Fibroblast of lung (primary cell): ENCODE data around the gene ADCY5. TPM values are rescaled to one million over a fixed set of nuclear protein-coding genes. Genes with fewer than 3 reads are reported as not detected.

Experiments
- DNase-seq, 2 donors: peaks; one replicate each; pipeline versions ENCODE4 v3.0.0 to v3.0.0-alpha.2; 2010; ENCODE audit warnings: low read depth in 2 of 2
- H2AFZ ChIP-seq: 2 replicates; pipeline ENCODE4 v1.5.1; 2012; ENCODE audit warnings: low read length, control low read depth, inconsistent platforms
- H3K27ac ChIP-seq: 2 replicates; pipeline ENCODE4 v1.5.1; 2011; ENCODE audit warnings: low read length, control low read depth; ENCODE audit not compliant: insufficient read depth
- H3K27me3 ChIP-seq: 2 replicates; pipeline ENCODE4 v1.5.1; 2011; ENCODE audit warnings: mild to moderate bottlenecking, low read length; ENCODE audit not compliant: control insufficient read depth, insufficient read depth
- H3K36me3 ChIP-seq: 2 replicates; pipeline ENCODE4 v1.5.1; 2011; ENCODE audit warnings: low read length; ENCODE audit not compliant: control insufficient read depth, insufficient read depth
- H3K4me1 ChIP-seq: 2 replicates; pipeline ENCODE4 v1.5.1; 2011; ENCODE audit warnings: low read length; ENCODE audit not compliant: control insufficient read depth, insufficient read depth; ENCODE audit errors: extremely low read depth
- H3K4me2 ChIP-seq: 2 replicates; pipeline ENCODE4 v1.5.1; 2011; ENCODE audit warnings: low read length, control low read depth; ENCODE audit not compliant: insufficient read depth; ENCODE audit errors: extremely low read depth
- H3K4me3 ChIP-seq, 4 experiments: fragments of 200-600 bp in 1 of 4; sonication (generic) in 1 of 4; replicated peaks in 1 of 4; 2 replicates each; pipeline ENCODE4 v1.5.1; 2011 to 2016; ENCODE audit warnings: low read length in 4 of 4, low read depth in 3 of 4, mild to moderate bottlenecking in 3 of 4, control low read depth in 2 of 4, inconsistent platforms in 1 of 4, mixed read lengths in 1 of 4; ENCODE audit not compliant: insufficient read depth in 1 of 4; ENCODE audit errors: control extremely low read depth in 1 of 4
- H3K79me2 ChIP-seq: 2 replicates; pipeline ENCODE4 v1.5.1; 2012; ENCODE audit warnings: mild to moderate bottlenecking, low read length, inconsistent platforms; ENCODE audit not compliant: control insufficient read depth, insufficient read depth
- H3K9ac ChIP-seq: 2 replicates; pipeline ENCODE4 v1.5.1; 2011; ENCODE audit warnings: mild to moderate bottlenecking, low read length, control low read depth; ENCODE audit not compliant: insufficient read depth
- H3K9me3 ChIP-seq: 2 replicates; pipeline ENCODE4 v1.5.1; 2012; ENCODE audit warnings: low read depth, low read length; ENCODE audit not compliant: control insufficient read depth, insufficient read depth
- H4K20me1 ChIP-seq: 2 replicates; pipeline ENCODE4 v1.5.1; 2011; ENCODE audit warnings: low read length; ENCODE audit not compliant: control insufficient read depth, insufficient read depth; ENCODE audit errors: extremely low read depth
- EZH2 ChIP-seq: IDR thresholded peaks from 2 replicates; pipeline ENCODE4 v1.5.1; 2012; ENCODE audit warnings: low read length, control low read depth, mild to moderate bottlenecking; ENCODE audit errors: missing control alignments
- polyA plus RNA-seq, 2 donors: library from polyadenylated mRNA; depleted of rRNA in 1 of 2; stranded (reverse) in 1 of 2; unstranded in 1 of 2; fragments of >200 nt; gene quantifications; 2 replicates each; pipeline ENCODE4 v1.2.1, GENCODE V29; 2011 to 2012; ENCODE audit warnings: missing spikeins in 1 of 2
- total RNA-seq: library from RNA; depleted of rRNA; stranded (reverse); fragments of >200 nt; gene quantifications from 2 replicates; pipeline ENCODE4 v1.2.1, GENCODE V29; 2014
- TF ChIP-seq, protein P1 (sequence below), 2 donors: IDR thresholded peaks in 1 of 2; conservative IDR thresholded peaks in 1 of 2; 1 replicate in 1 of 2; 2 replicates in 1 of 2; pipeline ENCODE4 v1.5.1; 2011 to 2012; ENCODE audit warnings: low read length in 2 of 2, control low read depth in 1 of 2, inconsistent platforms in 1 of 2, low read depth in 1 of 2, mild to moderate bottlenecking in 1 of 2

The ADCY5 gene
- total and polyA plus RNA-seq, 2 donors (not counting 1 experiment from before 2014, with no cell fraction given), result 0.11 to 0.50 TPM

- no peak for TF ChIP-seq EZH2
- TF ChIP-seq, protein P1, sequence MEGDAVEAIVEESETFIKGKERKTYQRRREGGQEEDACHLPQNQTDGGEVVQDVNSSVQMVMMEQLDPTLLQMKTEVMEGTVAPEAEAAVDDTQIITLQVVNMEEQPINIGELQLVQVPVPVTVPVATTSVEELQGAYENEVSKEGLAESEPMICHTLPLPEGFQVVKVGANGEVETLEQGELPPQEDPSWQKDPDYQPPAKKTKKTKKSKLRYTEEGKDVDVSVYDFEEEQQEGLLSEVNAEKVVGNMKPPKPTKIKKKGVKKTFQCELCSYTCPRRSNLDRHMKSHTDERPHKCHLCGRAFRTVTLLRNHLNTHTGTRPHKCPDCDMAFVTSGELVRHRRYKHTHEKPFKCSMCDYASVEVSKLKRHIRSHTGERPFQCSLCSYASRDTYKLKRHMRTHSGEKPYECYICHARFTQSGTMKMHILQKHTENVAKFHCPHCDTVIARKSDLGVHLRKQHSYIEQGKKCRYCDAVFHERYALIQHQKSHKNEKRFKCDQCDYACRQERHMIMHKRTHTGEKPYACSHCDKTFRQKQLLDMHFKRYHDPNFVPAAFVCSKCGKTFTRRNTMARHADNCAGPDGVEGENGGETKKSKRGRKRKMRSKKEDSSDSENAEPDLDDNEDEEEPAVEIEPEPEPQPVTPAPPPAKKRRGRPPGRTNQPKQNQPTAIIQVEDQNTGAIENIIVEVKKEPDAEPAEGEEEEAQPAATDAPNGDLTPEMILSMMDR (conservative IDR thresholded peaks at IDR 0.05 in 1 of 2, IDR thresholded peaks at IDR 0.05 in 1 of 2; ENCODE audit: low read depth in 1 of 2, low read length in 2 of 2), result no peak
- Histone ChIP-seq H3K9ac (no peak overlapping the region), H3K27me3 (peaks cover 54% of the 10 kb centered on the region), H4K20me1 (no peaks in the 10 kb centered on the region), H3K36me3 (no peaks in the 10 kb centered on the region), H3K4me2 (no peak overlapping the region), H2AFZ (no peak overlapping the region), H3K9me3 (no peaks in the 10 kb centered on the region), H3K4me3 (no peak overlapping the region), H3K4me1 (no peaks in the 10 kb centered on the region), H3K79me2 (no peaks in the 10 kb centered on the region), H3K27ac (no peak overlapping the region)
- no peak for DNase-seq
These were observed 2.7 kb downstream of the ADCY5 start for GRCh38 chr3:123446210-123446609.

GRCh38 chr3:123445702-123446101, 3.2 kb downstream of the ADCY5 start:
- Histone ChIP-seq H3K9me3 (no peaks in the 10 kb centered on the region), H2AFZ (no peak overlapping the region), H4K20me1 (no peaks in the 10 kb centered on the region), H3K4me1 (no peaks in the 10 kb centered on the region), H3K79me2 (no peaks in the 10 kb centered on the region), H3K27me3 (peaks cover 51% of the 10 kb centered on the region), H3K27ac (no peak overlapping the region), H3K9ac (no peak overlapping the region), H3K4me2 (no peak overlapping the region), H3K36me3 (no peaks in the 10 kb centered on the region), H3K4me3 (no peak overlapping the region)
- TF ChIP-seq, protein P1 (conservative IDR thresholded peaks at IDR 0.05 in 1 of 2, IDR thresholded peaks at IDR 0.05 in 1 of 2; ENCODE audit: low read depth in 1 of 2, low read length in 2 of 2), result no peak
- TF ChIP-seq EZH2, result no peak
- no peak for DNase-seq

DNA sequence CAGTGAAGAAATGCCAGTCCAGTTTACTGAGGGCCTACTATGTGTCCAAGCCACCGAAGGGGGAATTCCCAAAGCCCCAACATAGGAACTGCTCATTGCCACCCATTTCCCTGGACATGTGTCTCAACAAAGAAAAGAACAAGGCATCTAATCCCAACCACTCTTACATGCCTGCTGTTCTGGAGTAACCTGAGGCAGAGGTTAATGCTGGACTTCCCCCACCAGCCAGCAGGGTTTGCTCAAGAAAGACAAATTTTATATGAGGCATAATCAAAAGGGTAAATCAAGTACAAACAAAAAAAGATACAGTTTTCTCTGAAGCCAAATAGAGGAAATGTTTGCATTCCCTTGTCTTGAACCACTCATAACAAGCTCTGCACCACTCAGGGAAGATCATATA, 4.1 kb downstream of the ADCY5 start:
- Histone ChIP-seq H2AFZ (no peak overlapping the region), H3K27me3 (peaks cover 45% of the 10 kb centered on the region), H3K36me3 (no peaks in the 10 kb centered on the region), H4K20me1 (no peaks in the 10 kb centered on the region), H3K9ac (no peak overlapping the region), H3K4me2 (no peak overlapping the region), H3K9me3 (no peaks in the 10 kb centered on the region), H3K27ac (no peak overlapping the region), H3K4me1 (no peaks in the 10 kb centered on the region), H3K79me2 (no peaks in the 10 kb centered on the region), H3K4me3 (no peak overlapping the region)
- TF ChIP-seq, protein P1 (conservative IDR thresholded peaks at IDR 0.05 in 1 of 2, IDR thresholded peaks at IDR 0.05 in 1 of 2; ENCODE audit: low read depth in 1 of 2, low read length in 2 of 2), result no peak
- no peak for TF ChIP-seq EZH2
- DNase-seq, result no peak
